ENCODE results near the gene SLC38A6.
A peak's percentile ranks its signal among the peaks of the same experiment; 100 is the strongest.

The SLC38A6 gene

DNA sequence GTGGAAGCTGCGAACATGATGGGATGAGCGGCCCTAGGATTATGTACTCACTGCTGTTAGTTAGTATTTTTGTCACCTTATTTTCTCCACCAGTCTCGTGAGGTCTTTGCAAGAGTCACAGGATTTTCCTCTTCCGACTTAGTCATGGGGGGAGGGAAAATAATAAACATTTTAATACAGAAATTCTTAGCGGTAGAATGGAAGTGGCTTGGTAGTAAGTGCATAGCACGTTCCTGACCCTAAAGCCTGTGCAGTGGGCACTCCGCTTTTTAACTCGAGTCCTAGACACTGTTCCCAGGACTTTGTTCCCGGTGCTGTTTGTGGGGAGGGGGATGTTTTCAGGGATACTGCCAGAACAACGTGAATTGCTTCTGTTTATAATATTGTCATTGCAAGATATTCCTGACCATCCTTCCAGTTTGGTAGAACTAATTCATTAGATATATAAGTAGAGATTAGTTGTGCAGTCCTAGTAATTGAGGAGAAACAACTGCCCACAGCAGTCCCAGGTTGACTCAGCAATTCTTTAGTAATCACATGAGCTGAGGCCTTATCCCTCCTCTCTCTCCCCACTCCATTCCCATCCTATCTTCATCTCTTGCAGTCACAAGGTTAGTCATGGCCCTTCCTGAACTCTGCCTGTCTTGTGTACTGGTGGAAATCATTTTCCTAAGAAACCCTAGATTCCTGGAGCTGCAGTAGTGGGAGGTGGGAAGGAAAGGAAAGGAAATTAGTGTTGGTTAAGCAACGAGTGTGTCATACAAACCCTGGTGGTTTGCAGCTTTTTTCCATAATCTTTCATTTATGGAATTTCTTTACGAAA lies 799 bp downstream of the SLC38A6 start:
- no peak for DNase-seq

DNA sequence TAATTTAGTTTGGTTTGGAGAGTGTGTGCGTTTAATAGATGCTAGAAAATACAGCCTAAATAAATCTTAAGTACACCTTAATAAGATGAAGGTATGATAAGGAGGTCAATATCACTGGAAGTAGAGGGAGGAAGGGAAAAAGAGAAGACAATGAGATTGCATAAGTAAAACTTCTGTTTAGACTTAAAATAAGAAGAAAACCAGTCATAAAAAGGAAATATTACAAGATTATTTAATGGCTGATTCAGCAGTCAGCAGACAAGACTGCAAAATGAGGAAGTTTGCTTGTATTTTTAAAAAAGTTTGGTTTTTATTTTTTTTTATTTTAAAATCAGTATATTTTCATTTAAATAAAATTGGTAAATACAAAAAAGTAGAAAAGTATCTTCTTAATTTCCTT lies 3.2 kb downstream of the SLC38A6 start:
- DNase-seq, result no peak

DNA sequence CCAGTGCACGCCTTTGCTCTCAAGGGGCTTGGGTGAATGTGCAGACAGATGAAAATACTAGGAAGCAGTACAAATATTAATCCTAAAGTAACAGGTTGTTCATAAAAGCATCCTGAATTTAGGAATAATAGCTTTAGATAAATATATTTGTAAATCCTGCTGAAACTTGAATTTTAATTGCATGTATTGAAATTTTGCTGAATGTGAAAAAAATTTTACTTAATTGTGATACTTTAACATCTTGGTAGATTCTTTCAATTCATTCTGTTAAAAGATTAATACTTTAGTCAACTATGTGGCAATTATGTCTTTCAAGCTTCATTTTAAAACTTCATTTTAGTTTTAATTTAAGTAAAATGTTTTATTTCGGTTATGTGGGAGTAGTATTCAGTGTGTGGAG lies 5.5 kb downstream of the SLC38A6 start:
- DNase-seq, result no peak

DNA sequence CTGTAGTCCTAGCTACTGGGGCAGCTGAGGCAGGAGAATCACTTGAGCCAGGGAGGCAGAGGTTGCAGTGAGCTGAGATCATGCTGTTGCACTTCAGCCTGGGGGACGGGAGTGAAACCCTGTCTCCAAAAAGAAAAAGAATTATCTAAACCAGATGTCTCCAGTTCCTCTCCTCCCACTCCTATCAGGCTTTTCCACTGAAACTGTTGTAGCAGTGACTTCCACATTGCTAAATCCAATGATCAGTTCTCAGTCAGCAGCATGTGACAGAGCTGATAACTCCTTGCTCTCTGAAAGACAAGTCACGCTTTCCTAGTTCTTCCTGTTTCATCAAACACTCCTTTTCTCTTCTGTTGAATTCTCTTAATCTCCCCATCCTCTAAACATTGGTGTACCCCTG lies 8.6 kb downstream of the SLC38A6 start:
- DNase-seq, result no peak

DNA sequence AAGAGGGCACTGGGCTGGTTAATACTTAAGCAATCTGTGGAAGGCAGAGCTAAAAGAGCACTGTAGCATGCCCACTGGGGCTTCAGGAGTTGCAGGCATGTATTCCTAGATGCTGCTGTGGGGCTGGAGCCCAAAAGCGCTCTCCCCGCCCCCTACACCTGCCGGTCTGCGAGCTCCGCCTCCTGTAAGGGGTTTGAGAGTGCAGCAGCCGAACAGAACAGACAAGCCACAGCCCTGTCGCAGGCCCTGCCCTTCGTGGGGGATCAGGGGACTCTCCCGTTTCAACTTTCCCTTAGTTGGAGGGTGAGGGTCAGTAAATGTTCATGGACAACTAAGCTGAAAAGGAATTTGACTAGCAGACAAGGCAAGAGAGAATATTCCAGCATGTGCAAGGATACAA lies 17.6 kb downstream of the SLC38A6 start:
- DNase-seq, result no peak

DNA sequence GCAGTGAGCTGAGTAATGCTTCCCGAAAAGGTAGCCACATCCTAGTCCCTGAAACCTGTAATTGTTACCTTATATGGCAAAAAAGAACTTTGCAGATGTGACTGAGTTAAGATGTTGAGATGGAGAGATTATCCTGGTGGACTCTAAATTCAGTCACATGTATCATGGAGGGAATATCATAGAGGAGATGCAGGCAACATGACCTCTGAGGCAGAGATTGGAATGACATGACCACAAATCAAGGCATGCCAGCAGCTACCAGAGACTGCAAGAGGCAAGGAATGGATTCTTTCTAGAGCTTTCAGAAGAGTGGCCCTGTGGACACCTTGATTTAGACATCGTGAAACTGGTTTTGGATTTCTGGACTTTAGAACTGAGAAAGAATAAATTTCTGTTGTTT lies 18.5 kb downstream of the SLC38A6 start:
- no peak for DNase-seq

DNA sequence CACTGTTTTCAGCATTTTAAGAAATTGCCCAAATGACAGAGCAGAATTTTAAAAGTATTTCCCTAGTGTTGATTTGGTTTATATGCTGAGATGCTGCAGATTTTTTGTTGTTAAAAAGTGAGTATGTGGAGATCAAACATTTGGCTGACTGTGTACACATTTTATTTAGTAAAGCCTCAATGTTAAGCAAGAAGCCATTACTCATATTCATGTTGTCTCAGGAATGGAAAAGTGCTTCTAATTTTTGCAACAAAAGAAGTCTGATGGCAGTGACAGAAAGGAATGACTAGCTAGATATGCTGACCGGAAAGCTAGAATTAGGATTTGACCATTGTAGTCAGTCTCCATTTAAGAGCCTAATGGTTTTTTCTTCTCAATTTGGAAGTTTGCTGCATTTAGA lies 22.5 kb downstream of the SLC38A6 start:
- no peak for DNase-seq

DNA sequence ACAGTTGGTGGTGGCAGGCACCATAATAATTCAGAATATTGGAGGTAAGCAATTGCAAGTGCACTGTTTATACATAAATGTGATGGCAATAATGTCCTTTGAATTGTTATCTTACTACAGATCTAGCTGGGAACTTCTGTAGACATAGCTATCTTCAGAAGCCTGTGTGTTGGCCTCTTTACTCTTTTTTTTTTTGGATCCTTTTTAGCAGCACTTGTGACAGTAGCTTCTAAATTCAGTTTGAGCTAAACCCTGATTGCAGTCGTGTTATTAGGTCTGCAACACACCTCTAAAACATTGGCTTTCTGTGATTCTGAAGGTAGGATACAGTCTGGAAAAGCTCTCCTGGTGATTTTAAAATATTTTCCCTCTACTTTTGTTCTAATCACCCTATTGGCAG lies 38.5 kb downstream of the SLC38A6 start:
- no peak for DNase-seq

DNA sequence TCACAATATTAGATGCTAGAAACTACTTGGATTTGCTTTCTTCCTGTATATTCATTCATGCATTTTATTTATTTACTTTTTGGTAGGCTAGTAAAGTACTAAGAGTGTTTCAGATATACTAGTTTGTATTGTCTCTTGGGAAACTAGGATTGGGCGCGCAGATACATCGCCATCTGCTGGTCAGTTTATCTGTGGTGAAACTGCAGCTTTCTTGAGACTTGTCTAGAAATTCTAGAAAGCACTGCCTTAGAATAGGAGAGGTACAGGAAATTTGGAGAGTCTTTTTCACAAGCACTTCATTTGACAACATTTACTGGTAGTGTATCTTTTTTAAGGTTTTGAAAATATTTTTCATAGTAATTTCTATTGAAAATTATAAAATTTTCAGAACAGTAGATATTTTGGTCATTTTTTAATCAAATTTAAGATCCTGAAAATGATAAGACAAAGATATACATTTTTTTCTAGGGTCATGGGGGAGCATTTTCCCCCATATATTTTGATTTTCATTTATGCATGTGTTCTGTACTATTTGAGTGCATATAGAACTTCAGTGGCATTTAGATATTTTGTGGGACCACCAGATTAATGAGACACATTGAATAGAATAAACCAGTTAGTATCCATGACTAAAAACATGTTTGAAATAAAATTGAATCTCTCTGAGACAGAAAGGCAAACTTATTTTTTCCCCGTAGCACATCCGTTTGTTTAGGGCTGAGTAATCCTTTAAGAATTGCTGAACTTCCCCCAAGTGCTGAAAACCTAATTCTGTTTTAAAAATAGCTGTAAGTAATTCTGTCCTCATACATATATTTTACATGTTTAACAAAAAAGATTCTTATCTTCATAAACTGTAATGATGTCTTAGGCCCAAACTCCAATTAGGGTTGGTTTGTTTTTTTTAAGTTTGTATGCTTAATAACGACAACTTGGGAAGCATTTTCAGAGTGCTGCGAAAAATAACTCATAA lies 44.5 kb downstream of the SLC38A6 start:
- DNase-seq, result peak; percentile 17

DNA sequence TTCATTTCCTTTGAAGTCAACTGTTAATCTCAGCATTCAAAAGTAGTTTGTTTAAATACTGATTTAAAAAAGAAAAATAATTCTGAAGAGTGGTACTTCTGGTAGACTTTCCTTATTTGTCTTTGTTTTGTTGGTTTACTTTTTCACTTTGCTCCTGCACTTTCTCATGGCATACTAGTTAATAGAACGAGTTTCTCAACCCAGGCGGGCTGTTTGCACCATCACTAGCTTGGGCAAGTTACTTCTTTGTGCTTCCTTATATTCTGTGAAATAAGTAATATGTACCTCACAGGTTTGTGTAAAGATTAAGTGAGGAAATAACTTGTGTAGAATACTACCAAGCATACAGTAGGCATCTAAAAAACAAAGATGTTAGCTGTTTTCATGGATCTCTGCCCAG lies 45.5 kb downstream of the SLC38A6 start:
- DNase-seq, result no peak

DNA sequence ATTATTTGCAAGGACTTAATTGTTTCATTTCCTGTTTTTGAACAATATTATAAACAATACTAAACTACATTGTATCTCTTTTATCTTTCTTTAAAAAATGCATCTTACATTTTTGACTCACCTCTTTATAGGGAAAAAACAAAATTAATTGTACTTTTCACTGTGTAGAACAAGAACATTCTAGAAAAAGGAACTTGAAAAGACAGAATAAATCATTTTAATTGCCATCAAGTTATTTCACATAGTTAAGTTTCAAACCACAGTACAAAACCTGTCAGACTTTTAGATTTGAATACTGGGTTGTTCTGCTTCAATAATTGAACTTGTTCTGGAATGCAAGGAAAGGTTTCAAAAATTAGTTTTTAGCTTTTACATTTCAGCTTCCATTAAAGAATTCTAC lies 50.0 kb downstream of the SLC38A6 start:
- no peak for DNase-seq

DNA sequence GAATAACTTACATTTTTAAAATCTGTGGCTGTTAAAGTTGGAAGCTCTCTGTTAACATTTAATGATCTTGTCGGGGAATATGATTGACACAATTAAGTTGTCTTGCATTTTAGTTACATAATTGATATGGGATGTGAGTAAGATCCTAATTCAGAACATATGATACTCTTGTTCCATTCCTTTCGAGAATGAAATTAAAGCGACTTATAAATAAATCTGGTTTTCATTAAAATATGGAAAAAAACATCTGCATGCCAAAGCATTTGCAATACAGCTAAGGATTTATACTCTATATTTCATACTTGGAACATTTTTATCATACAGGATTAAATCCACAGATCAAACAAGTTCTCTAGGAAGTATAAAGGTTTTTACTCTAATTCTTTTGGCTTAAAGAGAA lies 52.0 kb downstream of the SLC38A6 start:
- DNase-seq, result no peak

DNA sequence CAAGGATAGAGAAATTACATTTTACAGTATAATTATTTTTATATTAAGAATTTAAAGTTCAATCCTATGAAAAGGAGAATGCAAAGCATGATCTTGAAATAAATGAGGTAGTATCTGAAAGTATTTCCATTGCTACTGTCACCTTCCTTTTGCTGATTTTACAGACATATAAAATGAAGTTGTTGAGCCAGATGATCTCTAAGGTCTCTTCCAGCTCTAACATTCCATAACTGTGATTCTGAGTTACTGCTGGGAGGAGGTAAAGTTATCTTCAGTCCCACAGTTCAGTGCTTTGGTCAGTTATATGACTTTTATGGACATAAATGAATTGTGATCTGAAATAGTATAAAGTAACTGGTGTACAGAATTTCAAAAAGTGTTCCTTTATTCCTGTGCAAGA lies 52.8 kb downstream of the SLC38A6 start:
- DNase-seq, result no peak

DNA sequence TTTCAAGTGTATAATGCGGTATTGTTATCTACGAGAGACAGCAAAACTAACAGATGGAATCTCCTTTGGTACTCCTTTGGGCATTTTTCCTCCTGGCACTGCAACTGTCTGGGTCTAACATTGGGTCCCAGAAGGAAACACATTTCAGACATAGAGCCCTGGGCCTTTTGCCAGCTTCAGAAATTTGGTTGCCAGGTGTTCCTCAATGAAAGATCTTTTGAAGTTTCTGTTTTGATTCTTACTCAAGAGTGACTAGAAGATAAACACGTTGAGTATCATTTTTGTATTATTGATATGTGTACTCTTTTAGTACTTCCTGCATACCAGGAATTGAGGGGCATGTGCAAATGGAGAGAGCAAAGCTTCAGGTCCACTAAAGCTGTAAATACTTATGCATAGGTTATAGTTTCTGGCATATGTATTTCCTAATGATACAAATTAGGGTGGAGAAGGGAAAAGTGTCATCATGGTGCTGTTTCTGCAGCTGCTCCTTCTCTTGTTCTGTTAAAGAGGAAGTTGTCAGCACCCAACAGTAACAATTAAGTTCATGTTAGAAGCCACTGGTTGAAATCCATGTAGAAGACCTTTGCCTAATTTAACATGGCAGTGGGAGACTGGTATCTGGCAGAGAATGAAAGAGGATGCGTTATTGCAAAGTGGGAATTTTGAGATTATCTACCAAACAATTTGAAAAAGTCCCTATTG lies 53.5 kb downstream of the SLC38A6 start:
- no peak for DNase-seq

DNA sequence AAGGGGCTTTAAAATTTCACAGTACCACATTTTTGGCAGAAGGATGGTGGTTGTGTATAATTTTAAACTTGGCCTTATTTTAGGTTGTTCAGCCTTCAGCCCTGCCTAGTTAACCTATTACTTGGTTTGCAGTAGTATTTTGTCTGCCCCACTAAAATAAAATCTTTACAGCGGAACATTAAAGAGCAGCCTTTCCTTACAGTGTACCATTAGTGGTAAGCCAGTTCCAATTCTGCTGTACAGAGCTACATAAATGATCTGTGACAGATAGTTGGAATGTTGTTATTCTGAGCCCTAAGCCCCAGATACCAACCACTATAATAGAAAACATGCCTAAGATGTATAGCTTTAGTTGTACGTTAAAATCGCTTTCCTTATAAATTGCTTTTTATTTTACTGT lies 56.2 kb downstream of the SLC38A6 start:
- no peak for DNase-seq

DNA sequence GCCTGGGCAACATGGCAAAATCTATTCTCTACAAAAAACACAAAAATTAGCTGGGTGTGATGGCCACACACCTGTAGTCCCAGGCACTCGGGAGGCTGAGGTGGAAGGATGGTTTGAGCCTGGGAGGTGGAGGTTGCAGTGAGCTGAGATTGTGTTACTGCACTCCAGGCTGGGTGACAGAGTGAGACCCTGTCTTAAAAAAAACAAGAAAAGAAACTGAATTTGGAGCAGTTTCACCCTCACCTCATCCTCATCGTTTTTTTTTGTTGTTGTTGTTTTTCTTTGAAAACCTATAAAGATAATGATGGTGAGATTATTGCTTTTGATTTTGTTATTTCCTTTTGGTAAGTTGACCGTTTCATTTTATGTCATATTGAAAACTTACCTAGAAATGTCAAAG lies 60.7 kb downstream of the SLC38A6 start:
- no peak for DNase-seq

DNA sequence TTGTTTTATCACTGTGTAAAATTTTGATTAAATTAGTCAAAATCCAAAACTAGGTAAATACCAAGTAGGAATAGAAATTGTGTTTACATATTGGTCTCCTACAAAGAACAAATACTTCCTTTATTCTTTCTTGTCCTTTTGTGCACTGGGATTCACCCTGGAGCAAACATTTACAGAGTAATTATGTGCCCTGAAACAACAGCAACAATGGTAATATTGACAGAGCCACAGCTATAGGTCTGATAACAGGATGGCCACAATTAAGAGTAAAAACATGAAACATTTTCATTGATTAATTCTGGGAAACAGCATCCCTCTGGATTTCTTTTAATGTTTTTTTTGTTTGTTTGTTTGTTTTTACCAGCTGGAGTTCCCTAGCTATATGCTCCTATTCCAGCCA lies 61.2 kb downstream of the SLC38A6 start:
- DNase-seq, result no peak

DNA sequence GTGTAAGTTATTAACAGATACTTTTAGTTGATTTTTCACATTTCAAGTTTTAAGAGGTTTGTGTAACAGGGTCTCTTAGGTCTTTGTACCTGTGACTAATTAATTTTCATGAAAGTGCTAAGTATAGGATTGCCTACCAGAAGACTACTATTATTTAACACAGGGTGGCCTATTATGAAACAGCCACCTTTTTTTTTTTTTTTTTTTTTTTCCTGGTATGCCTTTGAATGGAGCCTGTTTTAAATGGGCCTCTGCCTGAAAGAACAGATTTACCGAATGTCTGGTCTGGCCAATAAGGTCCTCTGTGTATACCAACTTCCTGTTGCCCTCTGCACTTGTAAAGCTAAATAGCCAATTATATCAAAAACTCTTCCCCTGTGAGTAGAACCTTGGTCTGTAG lies 62.5 kb downstream of the SLC38A6 start:
- no peak for DNase-seq

DNA sequence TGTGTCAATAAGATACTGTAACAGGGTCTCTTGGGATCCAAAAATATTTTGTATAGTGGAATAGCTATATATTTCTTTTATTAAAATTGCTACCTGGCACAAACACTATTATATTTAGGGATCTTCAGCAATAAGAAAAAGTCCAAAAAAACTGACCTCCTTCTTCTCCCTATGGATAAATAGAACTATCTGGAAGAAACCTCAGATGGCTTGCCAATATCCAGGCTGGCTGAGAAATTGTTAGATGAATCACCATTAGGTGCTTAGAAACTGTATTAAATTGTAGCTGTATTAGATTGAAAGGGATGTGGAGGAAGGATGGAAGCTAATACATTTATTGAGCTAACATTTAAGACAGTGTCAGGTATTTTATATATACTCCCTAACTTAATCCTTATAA lies 66.0 kb downstream of the SLC38A6 start:
- DNase-seq, result no peak

DNA sequence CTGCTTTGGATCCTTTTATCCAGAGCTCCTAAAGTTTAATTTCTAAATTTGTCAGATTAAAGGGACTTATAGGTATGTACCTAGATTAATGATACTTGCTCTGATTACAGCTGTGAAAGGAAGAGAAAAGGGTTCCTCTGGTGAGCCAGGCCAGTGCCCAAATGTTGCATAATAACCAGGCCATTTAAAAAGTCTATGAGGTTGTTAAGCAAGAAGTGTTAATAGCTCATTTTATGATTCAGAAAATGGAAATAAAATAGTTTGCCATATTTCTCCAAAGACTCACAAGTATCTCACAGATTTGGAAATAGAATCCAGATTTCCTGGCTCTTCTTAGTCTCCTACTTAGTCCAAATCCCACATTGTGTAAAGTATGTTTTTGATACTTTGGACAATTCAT lies 67.6 kb downstream of the SLC38A6 start:
- no peak for DNase-seq

DNA sequence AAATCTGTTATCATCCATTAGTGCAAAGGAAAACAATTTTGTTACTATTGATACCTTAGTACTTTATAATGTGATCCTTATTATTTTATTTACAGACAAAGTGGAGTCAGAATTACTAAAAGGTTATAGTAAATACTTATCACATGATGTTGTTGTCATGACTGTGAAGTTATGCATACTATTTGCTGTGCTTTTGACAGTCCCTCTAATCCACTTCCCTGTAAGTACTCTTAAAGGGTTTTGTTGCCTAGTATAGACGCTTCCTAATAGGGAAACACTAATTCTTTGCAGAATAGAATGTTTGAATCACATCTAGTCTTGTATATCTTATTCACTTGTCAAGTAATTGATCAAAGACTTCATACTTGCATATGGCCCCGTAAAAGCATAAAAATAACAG lies 69.4 kb downstream of the SLC38A6 start:
- DNase-seq, result no peak

DNA sequence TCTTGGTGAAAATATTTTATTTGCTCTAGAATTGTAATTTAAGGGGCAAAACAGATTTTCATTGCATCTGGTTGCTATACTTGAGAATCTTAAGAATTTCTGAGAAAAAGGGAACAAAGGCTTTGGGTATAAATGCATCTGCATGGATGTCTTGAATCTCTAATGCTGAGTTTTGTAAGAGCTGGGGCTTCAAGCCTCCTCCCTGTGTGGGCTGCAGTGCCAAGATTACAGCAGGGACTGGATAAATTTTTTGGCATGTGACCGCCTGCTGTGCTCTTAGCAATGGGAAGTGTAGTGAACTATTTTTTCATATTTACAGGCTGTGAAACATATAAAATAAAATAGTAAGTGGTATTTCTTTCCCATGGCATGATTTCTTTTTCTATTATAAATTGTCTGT lies 70.0 kb downstream of the SLC38A6 start:
- no peak for DNase-seq

DNA sequence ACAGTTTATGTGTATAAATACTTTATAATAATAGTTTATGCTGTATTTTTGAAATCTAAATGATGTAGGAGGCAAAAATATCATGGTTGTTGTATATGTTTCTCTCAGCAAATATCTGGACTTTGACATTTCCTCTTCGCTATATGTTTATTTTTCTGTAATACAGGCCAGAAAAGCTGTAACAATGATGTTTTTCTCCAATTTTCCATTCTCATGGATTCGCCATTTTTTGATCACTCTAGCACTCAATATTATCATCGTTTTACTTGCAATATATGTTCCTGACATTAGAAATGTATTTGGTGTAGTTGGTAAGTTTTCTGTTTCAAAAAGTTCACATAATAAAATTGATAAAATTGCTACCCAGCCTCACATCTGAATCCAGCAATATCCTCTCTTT lies 70.6 kb downstream of the SLC38A6 start:
- DNase-seq, result no peak

DNA sequence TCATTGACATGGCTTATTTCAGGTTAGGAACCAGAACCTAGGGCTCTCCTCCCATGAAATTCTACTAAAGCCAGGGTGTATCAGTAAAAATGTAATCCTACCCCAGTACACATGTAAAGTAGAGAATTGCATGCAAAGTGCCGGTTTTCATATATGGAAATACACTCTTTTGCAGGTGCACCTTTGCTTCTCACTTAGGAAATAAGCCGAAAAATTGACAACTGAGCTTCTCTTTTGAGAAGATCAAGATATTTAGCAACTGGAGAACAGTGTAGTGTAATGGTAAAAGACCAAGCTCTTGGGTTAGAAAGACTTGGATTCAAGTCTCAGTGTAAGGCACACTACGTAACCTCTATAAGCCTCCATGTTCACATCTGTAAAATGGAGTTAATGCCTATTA lies 82.4 kb downstream of the SLC38A6 start:
- no peak for DNase-seq

Data from stimulated activated naive CD4-positive, alpha-beta T cell treated with Interleukin-2 at 50 U/mL for 16 hours (primary cell).